Motor neuron (in vitro differentiated cells): Measurements from ENCODE around the gene GATC. TPM values are rescaled to one million over a fixed set of nuclear protein-coding genes. Genes with fewer than 3 reads are reported as not detected.
A peak's percentile ranks its signal among the peaks of the same experiment; 100 is the strongest.
"Not testable (repeated sequence)": the region's sequence is repeated elsewhere in the genome, so short reads cannot be mapped to it uniquely, and the experiment has no call there.

ENCODE experiments used
- ATAC-seq, 8 experiments: fragments of 200-7000 bp; cut with Tn5 transposase; replicated peaks in 6 of 8; 2 replicates each; pipeline ENCODE4 v1.8.0; 2021; ENCODE audit warnings: mild to moderate bottlenecking in 8 of 8, moderate library complexity in 8 of 8
- H3K27ac ChIP-seq, 2 donors: fragments of 250-450 bp; sonication (Bioruptor Pico); 2 replicates each; pipeline ENCODE4 v1.9.0; 2021; ENCODE audit warnings: antibody characterized with exemption in 2 of 2, mild to moderate bottlenecking in 2 of 2, moderate library complexity in 1 of 2
- H3K4me1 ChIP-seq, 2 donors: fragments of 250-450 bp; sonication (Bioruptor Pico); replicated peaks in 1 of 2; 2 replicates each; pipeline ENCODE4 v1.6.1; 2021; ENCODE audit warnings: antibody characterized with exemption in 2 of 2, mild to moderate bottlenecking in 2 of 2, moderate library complexity in 1 of 2
- H3K4me3 ChIP-seq, 5 donors: fragments of 250-450 bp; sonication (Bioruptor Pico); 2 replicates each; pipeline ENCODE4 v1.9.0; 2021; ENCODE audit warnings: antibody characterized with exemption in 5 of 5, mild to moderate bottlenecking in 5 of 5, moderate library complexity in 4 of 5
- WGBS, 10 experiments: fragments of 450-650 bp; shearing (Covaris generic); methylation state at CpG; one replicate each; pipeline ENCODE4 v1.0.0; 2022; 5-methylcytosine and 5-hydroxymethylcytosine counted together
- in situ Hi-C, 9 experiments: fragments of 400-800 bp; cut with MboI; loops; one replicate each; pipeline ENCODE4 v1.15.0; 2021; ENCODE audit warnings: low sequenced_read_pairs in 9 of 9, low pct_unique_long_range_greater_than_20kb in 2 of 9; ENCODE audit not compliant: unreplicated experiment in 9 of 9
- total RNA-seq, 8 experiments: library from RNA; unstranded; fragments of 300-600 nt; gene quantifications; 2 replicates each; pipeline versions ENCODE4 v1.2.3 to v1.2.4, GENCODE V29; 2022

Gene GATC
- total RNA-seq, 8 experiments from 2014 or later: 20.4 to 38.8 (median 24.5) TPM

DNA sequence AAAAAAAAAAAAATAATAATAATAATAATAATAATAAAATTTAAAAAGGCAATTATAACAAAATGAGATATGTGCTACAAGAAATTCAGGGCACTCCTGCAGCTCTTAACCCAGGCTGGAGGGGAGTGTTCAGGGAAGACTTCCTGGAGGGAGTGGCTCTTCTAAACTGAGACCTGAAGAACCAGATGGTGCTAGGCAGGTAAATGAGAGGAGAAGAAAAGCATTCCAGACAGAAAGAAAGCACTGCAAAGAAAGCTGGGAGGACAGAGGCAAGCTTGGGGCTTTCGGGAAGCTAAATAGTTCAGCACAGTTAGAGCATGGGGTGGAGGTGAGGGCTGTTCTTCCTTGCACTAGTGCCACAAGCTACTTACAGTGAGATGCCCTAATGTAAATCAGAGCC lies 33.2 kb downstream of the GATC start:
- in situ Hi-C loops: no loop called here
- ATAC-seq: peak in 1 of 8 experiments; percentile 20
- Histone ChIP-seq H3K4me3 (no peak overlapping the region), H3K27ac (no peak overlapping the region), H3K4me1 (peaks cover 0 to 4% of the 10 kb centered on the region in 2 donors)
- WGBS, 10 experiments: 25 to 100% (median 85%) methylated on average over 1 of the region's 1 CpG; no CpG with 5 or more reads in 2 of the 10 experiments

DNA sequence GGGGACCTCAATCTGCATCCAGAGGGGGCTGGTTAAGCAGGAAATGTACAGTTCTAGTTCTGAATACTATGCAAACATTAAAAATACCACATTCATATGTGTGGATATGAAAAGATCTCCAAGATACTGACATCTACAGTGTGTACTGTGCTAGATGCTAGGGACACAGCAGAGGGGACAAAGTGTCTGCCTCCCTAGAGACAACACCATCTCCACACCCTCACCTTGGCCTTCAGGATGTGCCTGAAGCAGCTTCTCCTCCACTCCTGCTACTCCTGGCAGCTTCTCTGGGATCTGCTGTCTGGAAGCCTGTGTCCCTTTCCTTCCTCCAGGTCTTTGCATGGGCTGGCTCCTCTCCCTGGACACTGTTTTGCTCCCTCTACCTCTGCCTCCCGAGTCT lies 34.0 kb downstream of the GATC start:
- Histone ChIP-seq H3K4me3 (no peak overlapping the region), H3K27ac (no peak overlapping the region), H3K4me1 (peaks cover 0 to 4% of the 10 kb centered on the region in 2 donors)
- WGBS, 10 experiments: 0 to 100% (median 79%) methylated on average over 1 of the region's 1 CpG; no CpG with 5 or more reads in 4 of the 10 experiments
- in situ Hi-C loops: no loop called here
- ATAC-seq: peak in 1 of 8 experiments; percentile 42

DNA sequence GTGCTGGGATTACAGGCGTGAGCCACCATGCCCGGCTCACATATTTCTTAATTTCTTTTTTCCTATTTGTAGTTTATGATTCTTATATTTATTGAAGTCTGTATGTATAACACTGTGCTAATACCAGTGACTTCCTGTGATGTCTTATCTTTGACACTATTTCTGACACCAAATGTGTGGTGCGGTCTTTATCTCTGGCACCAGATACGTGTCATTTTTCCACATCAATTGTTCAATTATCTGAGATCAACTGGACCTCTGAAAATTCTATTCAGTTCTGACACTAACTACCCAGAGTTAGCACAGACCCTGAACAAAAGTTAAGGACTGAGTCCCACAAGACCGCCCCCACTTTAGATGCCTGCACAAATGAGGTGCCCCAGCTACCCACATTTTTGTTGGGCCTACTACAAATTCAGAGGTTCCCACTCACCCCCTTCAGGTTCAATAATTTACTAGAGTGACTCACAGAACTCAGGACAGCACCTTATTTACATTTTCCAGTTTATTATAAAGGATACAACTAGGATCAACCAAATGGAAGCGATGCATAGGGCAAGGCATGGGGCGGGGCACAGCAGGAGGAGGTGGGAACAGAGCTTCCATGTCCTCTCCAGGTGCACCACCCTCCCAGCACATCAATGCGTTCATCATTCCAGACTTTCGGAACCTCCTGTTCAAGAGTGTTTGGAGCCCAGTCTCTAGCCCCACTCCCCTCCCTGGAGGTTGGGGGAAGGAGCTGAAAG lies 35.0 kb downstream of the GATC start:
- ATAC-seq: no peak
- H3K4me3 ChIP-seq: no peak overlapping the region
- 88 to 100% (median 97%) methylated on average over 2 to 9 of the region's 9 CpGs; no CpG with 5 or more reads in 2 of the 10 experiments for WGBS, 10 experiments
- peaks cover 0 to 4% of the 10 kb centered on the region in 2 donors for H3K4me1 ChIP-seq
- in situ Hi-C loops: no loop called here
- H3K27ac ChIP-seq: no peak overlapping the region

DNA sequence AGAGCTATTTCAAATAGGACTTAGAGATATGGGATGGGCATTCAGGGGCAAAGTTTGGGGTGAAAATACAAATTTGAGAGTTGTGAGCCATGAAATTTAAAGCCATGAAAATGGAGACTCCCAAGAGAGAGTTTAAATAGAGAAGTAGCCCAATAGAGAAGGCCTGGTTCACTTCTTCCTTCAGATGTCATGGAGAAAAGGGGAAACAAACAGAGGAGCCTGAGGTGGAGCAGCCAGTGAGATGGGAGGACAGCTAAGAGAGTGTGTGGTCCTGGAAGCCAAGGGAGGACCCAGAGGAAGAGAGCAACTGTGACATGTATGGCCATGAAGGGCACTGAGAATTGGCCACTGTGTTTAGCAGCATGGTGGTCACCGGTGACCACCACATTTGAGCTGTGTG lies 37.4 kb downstream of the GATC start:
- H3K27ac ChIP-seq: no peak overlapping the region
- H3K4me3 ChIP-seq: no peak overlapping the region
- ATAC-seq: no peak
- WGBS, 10 experiments: 100% methylated on average over 1 of the region's 1 CpG; no CpG with 5 or more reads in 7 of the 10 experiments
- in situ Hi-C loops: no loop called here
- H3K4me1 ChIP-seq: peaks cover 0 to 3% of the 10 kb centered on the region in 2 donors

DNA sequence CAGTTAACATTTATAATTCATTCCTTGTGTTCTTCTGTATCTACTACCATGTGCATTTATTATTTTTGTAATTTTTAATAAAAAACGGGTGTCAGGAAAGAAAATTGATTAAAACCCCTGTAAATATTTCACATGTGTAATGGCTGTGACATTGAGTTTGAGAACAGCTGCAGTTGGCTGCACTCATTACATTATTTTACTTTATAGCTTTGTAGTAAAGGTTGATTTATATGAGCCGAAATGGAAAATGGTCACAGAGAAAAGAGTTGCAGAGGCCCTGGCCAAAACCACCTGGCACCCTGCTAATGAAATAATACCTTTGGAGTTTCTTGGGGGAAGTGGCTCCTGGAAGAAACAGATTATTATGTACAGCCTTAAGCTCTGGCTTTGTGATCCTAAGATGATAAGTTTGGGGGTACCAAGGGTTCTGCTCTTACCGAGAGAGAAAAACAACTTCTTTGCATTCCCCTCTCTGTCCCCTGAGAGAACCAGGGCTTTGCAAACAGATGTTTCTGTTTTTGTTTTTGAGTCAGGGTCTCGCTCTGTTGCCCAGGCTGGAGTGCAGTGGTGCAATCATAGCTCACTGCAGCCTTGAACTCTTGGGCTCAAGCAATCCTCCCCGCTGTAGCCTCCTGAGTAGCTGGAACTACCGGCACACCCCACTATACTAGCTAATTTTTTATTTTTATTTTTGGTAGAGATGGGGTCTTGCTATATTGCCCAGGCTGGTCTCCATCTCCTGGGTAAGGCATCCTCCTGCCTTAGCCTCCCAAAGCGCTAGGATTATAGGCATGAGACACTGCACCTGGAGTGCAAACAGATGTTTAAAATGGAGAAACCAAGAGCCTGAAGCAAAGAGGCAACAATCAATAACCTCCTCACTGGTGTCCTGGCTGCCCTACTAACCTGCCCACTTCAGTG lies 40.0 kb downstream of the GATC start:
- no peak for ATAC-seq
- Histone ChIP-seq H3K4me3 (no peak overlapping the region), H3K27ac (no peak overlapping the region), H3K4me1 (peaks cover 0 to 3% of the 10 kb centered on the region in 2 donors)
- 59 to 100% (median 74%) methylated on average over 1 to 5 of the region's 7 CpGs for WGBS, 10 experiments
- in situ Hi-C loops: no loop called here

DNA sequence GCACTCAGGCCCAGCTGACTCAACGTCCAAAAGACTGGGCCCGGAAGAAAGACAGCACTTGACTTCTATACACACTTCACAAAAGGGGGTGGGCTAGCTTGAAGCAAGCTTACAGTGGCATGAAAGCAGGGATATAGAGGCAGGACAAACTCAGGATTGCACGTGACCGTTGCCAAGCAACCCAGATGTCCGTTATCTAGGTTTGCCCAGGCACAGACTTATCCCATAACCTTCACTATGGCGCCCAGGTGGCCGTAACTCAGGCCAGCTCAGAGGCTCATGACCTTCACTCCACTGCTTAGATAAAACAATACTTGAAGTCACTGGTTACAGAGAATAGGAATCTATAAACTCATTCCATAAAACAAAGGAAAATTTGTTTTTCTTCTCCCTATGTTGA lies 41.3 kb downstream of the GATC start:
- in situ Hi-C loops, H3K27ac ChIP-seq, H3K4me1 ChIP-seq, H3K4me3 ChIP-seq: not testable (repeated sequence)
- 50 to 100% (median 71%) methylated on average over 3 to 6 of the region's 7 CpGs; no CpG with 5 or more reads in 5 of the 10 experiments for WGBS, 10 experiments
- peak in 2 of 8 experiments; percentile 25 to 27 for ATAC-seq

DNA sequence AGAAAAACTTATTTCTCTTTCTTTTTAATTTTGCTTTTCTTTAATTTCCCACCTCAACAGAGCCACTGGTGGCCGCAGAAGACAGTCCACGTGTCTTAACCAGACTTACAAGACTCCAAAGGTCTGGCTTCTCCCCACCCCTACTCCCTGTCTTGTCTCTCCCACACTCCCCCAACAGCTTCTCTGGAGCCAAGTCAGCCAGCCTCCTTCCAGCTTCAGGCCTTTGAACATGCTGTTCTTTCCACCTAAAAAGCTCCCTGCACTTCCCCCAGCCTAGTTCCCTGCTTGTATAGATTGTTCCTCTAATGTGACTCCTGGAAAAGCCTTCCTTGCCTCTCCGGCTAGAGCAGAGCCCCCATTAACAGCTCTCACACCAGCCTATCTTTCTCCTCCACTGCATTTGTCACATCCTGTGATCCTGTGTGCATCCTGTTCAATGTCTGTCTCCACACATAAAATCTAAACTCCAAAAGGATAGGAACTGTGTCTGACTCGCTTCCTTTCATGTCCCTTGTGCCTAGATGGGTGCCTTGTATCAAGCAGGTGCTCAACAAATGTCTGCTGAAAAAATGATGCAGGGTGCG lies 41.9 kb downstream of the GATC start:
- peak overlapping the region in 1 of 2 donors; percentile 11 for H3K27ac ChIP-seq

DNA sequence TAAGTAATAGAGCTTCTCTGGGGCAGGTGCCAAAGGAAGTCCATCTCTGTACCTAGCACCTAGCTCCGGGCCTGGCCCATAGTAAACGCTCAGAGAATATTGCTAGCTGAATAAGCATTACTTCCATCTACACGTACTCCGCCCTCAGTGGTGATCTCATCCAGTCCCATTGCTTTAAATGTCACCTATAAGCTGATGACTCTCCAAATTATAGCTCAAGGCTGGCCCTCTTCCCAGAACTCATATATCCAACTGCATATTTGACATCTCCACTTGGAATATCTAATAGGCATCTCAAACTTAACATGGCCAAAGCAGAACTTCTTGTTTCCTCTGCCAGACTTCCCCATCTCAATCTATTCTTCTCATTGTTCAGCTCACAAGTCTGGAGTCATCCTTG lies 42.8 kb downstream of the GATC start:
- Histone ChIP-seq H3K27ac (no peak overlapping the region), H3K4me1 (peaks cover 0 to 3% of the 10 kb centered on the region in 2 donors), H3K4me3 (no peak overlapping the region)
- ATAC-seq: peak in 3 of 8 experiments; percentile 64 to 71 (median 70)
- WGBS, 10 experiments: 53 to 100% (median 77%) methylated on average over 1 to 4 of the region's 4 CpGs; no CpG with 5 or more reads in 4 of the 10 experiments
- in situ Hi-C loops: no loop called here

More for the DNA sequence above, 41.9 kb downstream of the GATC start:
- Histone ChIP-seq H3K4me1 (peaks cover 0 to 3% of the 10 kb centered on the region in 2 donors), H3K4me3 (no peak overlapping the region)
- WGBS, 10 experiments: 77 to 100% (median 95%) methylated on average over 1 to 3 of the region's 5 CpGs; no CpG with 5 or more reads in 3 of the 10 experiments
- no peak for ATAC-seq
- in situ Hi-C loops: no loop called here

DNA sequence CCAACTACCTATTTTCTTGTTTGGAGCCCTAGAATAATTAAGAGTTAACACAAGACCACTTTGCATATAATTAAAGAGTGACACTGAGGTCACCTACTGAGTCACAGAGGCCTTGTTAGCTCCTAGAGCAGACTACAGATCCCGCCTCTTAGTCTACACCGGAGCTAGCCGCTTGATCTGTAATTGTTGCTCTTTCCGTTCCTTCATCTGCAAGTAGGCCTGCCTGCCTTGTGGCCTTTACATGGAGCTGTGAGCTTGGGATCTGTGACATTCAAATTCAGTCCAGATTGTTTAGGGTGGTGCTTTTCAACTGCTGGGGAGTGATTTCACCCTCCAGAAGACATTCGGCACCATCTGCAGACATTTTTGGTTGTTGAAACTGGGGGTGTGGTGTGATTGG lies 44.1 kb downstream of the GATC start:
- no peak overlapping the region for H3K27ac ChIP-seq
- ATAC-seq: peak in 2 of 8 experiments; percentile 82 to 85
- in situ Hi-C loops: no loop called here
- no peak overlapping the region for H3K4me3 ChIP-seq
- WGBS, 10 experiments: 80 to 100% (median 89%) methylated on average over 1 to 5 of the region's 5 CpGs; no CpG with 5 or more reads in 5 of the 10 experiments
- peaks cover 3 to 6% of the 10 kb centered on the region in 2 donors for H3K4me1 ChIP-seq

- 60 to 100% (median 100%) methylated on average over 1 to 2 of the region's 2 CpGs; no CpG with 5 or more reads in 5 of the 10 experiments for WGBS, 10 experiments
- in situ Hi-C loops: no loop called here
- H3K27ac ChIP-seq: no peak overlapping the region
These were observed 44.7 kb downstream of the GATC start for GRCh38 chr12:120490833-120491512.

GRCh38 chr12:120495186-120495730 lies 49.0 kb downstream of the GATC start:
- in situ Hi-C loops: no loop called here
- peaks cover 4 to 19% of the 10 kb centered on the region in 2 donors for H3K4me1 ChIP-seq
- ATAC-seq: peak in 7 of 8 experiments; percentile 1 to 12 (median 3)
- H3K4me3 ChIP-seq: peak overlapping the region; percentile 56 to 91 (median 78)
- 0 to 36% (median 14%) methylated on average over 2 to 12 of the region's 17 CpGs; no CpG with 5 or more reads in 4 of the 10 experiments for WGBS, 10 experiments
- peak overlapping the region in 1 of 2 donors; percentile 35 for H3K27ac ChIP-seq

More at GRCh38 chr12:120490833-120491512, 44.7 kb downstream of the GATC start:
- H3K4me3 ChIP-seq: no peak overlapping the region
- H3K4me1 ChIP-seq: peaks cover 3 to 6% of the 10 kb centered on the region in 2 donors
- ATAC-seq: no peak
